ENCODE measurements around the gene IBA57.

The IBA57 gene

GRCh38 chr1:228143480-228144192, 22.0 kb upstream of the IBA57 start:
- peak in 3 of 42 donors; percentile 2 to 40 (median 5) for DNase-seq
- intact Hi-C loops (cut with DNase I), result no loop called here

DNA sequence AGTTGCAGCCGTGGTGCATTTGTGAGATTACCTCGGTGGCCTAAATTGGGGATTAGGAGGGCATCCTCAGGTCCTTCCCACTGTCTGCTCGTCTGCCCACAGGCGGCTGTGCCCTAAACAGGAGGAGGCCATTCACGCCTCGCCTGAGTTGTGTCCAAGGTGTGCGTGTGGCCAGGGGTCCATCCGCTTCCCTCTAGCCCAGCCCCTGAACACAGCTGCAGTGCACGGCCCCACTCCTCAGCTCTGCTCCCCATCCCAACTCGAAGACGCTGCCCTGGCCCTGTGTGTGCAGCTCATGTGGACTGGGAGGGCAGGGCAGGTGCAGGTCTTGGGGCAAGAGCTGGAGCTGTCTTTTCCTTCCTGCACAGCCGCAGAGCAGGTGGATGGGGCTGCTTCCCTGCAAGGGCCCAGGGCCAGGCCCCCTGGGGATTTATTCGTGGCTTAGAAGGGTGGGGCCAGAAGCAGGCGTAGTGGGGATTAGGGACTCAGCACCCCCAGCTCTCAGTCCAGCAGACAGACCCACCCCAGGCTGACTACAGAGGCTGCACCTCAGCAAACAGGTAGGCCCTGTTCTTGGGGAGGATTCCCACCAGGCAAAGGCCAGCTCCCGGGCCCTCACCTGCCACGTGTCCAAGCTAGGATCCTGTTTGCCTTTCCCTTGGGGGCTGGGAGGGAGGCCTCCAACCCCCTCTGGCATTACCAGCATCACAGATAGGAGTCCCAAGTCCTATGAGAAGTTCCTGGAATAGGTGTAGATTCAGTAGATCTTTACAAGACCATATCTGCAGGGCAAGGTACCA, 21.2 kb upstream of the IBA57 start:
- peak in 1 of 42 donors; percentile 9 for DNase-seq
- intact Hi-C loops (cut with DNase I), result no loop called here

DNA sequence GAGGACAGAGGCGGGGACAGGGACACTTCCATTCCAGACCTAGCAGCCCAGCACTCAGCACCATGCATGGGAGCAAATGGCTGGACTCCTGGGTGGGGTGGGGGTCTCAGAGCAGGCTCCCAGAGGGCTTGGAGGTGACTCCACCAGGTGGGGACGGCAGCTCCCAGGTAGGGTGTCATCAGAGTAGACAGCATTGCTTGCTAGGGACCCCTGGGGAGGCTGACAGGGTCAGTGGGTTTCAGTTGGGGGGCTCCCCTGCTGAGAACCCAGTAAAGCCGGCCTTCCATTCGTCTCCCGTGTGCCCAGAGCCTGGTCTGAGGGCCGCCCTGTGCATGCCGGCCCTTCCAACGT, 20.6 kb upstream of the IBA57 start:
- intact Hi-C loops (cut with DNase I), result no loop called here
- peak in 1 of 42 donors; percentile 7 for DNase-seq

DNA sequence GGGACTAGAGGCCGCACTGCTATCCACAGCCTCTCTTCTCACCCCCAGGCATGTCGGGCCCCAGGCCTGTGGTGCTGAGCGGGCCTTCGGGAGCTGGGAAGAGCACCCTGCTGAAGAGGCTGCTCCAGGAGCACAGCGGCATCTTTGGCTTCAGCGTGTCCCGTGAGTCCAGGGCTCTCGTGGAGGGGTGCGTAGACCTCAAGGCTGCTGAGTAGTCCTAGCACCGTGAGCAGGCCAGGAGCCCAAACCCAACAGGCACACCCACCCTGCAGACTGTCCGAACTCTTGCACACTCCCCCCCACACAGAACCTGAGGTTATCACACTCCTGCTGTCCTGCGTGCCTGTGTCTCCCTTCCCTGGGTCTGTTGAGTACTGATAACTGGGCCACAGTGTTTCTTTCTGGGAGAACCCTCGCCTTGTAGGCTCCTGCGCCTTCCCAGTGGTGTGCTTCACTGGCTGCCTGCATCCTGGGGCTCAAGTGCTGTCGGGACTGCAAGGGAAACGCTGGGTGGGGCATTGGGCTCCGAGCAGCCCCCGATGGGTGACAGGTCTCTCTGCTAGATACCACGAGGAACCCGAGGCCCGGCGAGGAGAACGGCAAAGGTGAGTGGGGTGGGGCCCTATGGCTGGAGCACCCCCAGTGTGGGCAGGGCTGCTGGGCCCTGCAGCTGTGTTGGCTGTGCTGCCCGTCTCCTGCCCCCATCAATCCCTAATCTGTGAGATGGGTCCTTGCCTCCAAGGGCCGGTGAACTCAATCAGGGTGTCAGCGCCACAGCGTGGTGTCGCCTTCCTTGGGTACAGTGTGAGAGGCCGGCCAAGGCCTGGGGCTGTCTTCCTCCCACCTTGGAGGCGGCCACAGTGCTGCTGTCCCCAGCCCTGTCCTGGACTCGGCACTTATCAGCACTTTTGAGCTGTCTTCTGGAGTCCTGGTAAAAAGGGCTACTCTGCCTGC, 19.9 kb upstream of the IBA57 start:
- intact Hi-C loops (cut with DNase I), result no loop called here
- DNase-seq, result peak in 1 of 42 donors; percentile 4

- peak in 4 of 42 donors; percentile 1 to 15 (median 10) for DNase-seq
- intact Hi-C loops (cut with DNase I), result no loop called here
Measured at GRCh38 chr1:228146417-228147150, 19.0 kb upstream of the IBA57 start.

- intact Hi-C loops (cut with DNase I), result no loop called here
- peak in 5 of 42 donors; percentile 3 to 27 (median 11) for DNase-seq
Measured at GRCh38 chr1:228147151-228147693, 18.4 kb upstream of the IBA57 start.

- DNase-seq, result peak in 4 of 42 donors; percentile 2 to 13 (median 8)
- intact Hi-C loops (cut with DNase I), result no loop called here
Measured at GRCh38 chr1:228147768-228148167, 17.8 kb upstream of the IBA57 start.

DNA sequence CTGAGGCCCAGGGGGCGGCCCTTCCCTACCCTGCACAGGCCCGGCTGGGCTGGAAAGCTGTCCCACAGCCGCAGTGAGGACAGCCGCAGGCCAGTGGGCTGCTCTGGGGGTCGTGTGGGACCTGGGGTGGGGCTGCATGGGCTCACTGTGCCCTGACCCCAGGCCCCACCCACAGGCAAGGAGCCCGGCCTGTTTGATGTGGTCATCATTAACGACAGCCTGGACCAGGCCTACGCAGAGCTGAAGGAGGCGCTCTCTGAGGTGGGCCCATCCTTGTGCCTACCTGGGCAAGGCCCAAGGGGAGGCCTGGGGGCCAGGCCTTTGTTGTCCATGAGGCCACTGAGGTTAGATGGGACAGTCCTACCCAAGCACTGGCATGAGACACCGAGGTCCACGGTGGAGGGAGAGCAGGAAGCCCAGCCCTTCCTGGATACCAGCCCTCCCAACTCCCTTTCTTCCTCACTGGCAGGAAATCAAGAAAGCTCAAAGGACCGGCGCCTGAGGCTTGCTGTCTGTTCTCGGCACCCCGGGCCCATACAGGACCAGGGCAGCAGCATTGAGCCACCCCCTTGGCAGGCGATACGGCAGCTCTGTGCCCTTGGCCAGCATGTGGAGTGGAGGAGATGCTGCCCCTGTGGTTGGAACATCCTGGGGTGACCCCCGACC, 17.3 kb upstream of the IBA57 start:
- intact Hi-C loops (cut with DNase I), result no loop called here
- peak in 8 of 42 donors; percentile 6 to 37 (median 19) for DNase-seq

DNA sequence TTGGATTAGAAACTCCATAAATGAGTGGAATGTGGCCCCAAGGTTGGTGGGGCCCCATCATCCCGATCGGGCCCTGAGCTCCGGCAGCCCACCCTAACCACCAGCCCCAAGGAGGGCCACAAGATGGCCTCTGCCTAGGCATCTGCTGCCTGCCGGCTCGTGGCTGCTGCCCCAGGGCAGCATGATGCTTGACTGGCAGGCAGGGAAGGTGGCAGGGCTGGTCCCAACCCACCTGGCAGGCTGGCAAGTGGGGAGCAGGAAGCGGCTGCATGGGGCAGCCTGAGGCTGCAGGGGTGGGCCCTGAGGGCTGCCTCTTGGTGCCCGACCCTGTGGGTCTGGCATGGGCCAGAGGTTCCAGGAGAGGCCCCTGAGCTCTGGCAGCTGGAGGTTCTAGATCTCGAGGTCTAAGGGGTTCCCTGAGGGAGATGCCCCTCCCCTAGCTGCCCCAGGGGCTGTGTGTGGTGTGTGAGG, 16.6 kb upstream of the IBA57 start:
- intact Hi-C loops (cut with DNase I), result no loop called here
- peak in 1 of 42 donors; percentile 12 for DNase-seq

GRCh38 chr1:228149406-228150119, 16.0 kb upstream of the IBA57 start, which contains the start of gene GJC2:
TSS of gene GJC2 (plus strand) at chr1:228149930. CDS start at chr1:228157759, 7,829 bp downstream.
- intact Hi-C loops (cut with DNase I), result no loop called here
- peak in 40 of 42 donors; percentile 26 to 82 (median 64) for DNase-seq

DNA sequence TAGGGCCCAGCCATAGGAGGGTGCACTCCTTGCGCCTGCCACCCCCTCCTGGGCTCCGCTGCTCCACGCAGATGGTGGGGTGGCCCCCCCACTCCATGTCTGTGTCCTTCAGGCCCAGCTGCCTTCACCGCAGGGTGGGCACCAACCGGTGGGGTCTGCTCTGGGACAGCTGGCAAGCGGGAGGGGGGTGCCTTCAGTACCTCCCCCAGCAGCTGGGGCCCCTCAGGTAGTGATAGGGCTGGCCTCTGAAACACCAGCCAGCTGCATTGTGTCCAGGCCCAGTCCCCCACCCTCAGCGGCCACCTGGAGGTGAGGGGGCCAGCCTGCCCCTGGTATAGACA, 15.5 kb upstream of the IBA57 start:
- intact Hi-C loops (cut with DNase I), result no loop called here
- DNase-seq, result peak in 14 of 42 donors; percentile 14 to 63 (median 36)

- peak in 39 of 42 donors; percentile 33 to 85 (median 70) for DNase-seq
- intact Hi-C loops (cut with DNase I), result no loop called here
Measured at GRCh38 chr1:228150461-228151179, 15.0 kb upstream of the IBA57 start.

DNA sequence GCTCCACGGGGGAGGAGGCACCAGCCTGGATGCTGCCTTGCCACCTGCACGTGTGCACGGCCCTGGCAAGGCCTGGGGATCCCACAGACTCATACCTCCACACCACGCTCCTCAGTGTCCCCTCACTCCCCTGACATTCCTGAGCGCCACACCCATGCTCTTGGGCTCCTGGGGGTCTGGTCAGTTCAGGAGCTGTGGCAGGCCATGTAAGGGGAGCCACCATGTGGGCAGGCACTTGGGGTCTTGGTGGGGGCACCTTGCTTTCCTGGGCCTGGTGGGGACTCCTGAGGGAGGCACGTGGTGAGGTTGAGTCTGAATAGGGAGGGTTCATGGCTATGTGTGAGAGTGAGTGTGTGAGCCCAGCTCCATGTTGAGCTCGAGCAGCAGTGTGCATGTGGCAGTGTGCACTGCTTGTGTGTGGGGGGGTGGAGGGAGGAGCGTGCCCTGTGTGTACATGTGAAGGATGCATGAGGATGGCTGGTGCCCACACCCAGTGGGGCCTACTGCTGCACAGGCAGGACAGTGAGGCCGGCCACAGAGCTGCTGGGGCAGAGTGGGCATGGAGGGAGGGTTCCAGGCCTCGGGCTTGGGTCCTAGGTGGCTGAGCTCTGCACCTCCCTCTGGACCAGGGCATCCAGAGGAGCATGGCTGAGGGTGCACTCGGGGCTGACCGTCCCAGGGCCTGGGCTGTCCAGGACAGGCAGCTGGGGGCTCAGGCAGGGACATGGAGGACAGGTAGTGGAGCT, 14.3 kb upstream of the IBA57 start:
- DNase-seq, result peak in 8 of 42 donors; percentile 6 to 44 (median 18)
- intact Hi-C loops (cut with DNase I), result no loop called here

DNA sequence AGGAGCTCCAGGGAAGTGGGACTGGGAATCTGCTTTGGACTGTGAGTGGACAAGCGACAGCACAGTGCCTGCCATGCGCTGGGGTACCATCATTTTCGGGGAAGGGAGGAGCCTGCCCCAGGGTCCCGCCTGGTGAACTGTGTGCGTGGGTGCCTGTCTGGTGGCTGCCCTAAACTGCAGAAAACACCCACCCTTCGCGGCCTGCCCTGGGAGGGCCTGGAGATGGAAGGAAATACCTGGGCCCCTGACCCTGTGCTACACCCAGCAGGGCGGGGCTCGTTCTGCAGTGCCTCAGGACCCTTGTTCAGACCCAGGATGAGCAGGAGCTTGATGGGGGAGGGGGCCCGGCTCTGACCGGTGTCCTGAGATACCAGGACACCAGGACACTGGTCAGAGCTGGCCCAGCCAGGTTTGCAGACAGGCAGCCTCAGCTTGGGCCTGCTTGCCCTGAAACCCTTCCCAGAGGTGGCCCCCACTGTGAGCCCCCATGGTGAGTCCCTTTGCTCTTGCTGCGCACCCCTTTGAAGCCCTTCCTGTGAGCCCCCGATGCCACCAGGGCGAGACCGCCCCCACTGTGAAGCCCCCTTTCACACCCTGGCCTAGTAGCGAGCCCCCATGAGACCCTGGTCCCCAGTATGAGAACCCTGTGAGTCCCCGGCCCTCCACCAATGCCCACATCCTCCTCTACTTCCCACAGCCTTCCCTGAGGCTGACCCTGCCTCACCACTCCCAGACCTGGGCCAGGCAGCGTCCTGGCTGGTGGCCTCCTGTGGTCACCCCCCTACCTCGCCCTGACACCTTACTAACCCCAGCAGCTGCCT, 13.3 kb upstream of the IBA57 start:
- DNase-seq, result peak in 5 of 42 donors; percentile 4 to 39 (median 16)
- intact Hi-C loops (cut with DNase I), result no loop called here

- intact Hi-C loops (cut with DNase I), result no loop called here
Measured at GRCh38 chr1:228152918-228153258, 12.7 kb upstream of the IBA57 start.

More at GRCh38 chr1:228152918-228153258, 12.7 kb upstream of the IBA57 start:
- DNase-seq, result peak in 2 of 42 donors; percentile 2 to 15

Measured in head of caudate nucleus (tissue), 42 donors.